GM12872 (cell line): ENCODE measurements around the gene NUDT15.

Source experiments
- CTCF ChIP-seq: IDR thresholded peaks from 3 replicates; pipeline ENCODE4 v1.5.1; 2011; ENCODE audit warnings: low read depth, mild to moderate bottlenecking, low read length, moderate library complexity; ENCODE audit not compliant: insufficient read depth

Gene NUDT15

GRCh38 chr13:48037346-48038173, at the start of gene NUDT15:
NUDT15 (plus strand) TSS chr13:48037726; CDS start chr13:48037747, 21 bp downstream.
- TF ChIP-seq CTCF = peak; percentile 100

GRCh38 chr13:47990427-47990826, 47.1 kb upstream of the NUDT15 start:
- no peak for TF ChIP-seq CTCF

- TF ChIP-seq CTCF = no peak
Observed at GRCh38 chr13:47990920-47991466, 46.5 kb upstream of the NUDT15 start.

- TF ChIP-seq CTCF = no peak
Observed at GRCh38 chr13:47991859-47992258, 45.7 kb upstream of the NUDT15 start.

GRCh38 chr13:47997384-47997783, 40.1 kb upstream of the NUDT15 start:
- no peak for TF ChIP-seq CTCF

- TF ChIP-seq CTCF = no peak
Observed at GRCh38 chr13:47999973-48000372, 37.6 kb upstream of the NUDT15 start.

GRCh38 chr13:48000559-48001113, 36.9 kb upstream of the NUDT15 start:
- TF ChIP-seq CTCF = no peak
